Large intestine (tissue), 3 donors: Measurements from ENCODE around the gene ODAD4. TPM values are rescaled to one million over a fixed set of nuclear protein-coding genes. Genes with fewer than 3 reads are reported as not detected.
A peak's percentile ranks its signal among the peaks of the same experiment; 100 is the strongest.

ENCODE experiments used
- DNase-seq, 2 donors: peaks; one replicate each; pipeline versions ENCODE4 v3.0.0 to v3.0.0-alpha.2; 2013
- H3K27ac ChIP-seq: one replicate; pipeline ENCODE4 v1.5.1; 2013; ENCODE audit warnings: low read length
- H3K27me3 ChIP-seq: 2 replicates; pipeline ENCODE4 v1.6.1; 2013; ENCODE audit warnings: low read length; ENCODE audit not compliant: control insufficient read depth, insufficient read depth
- H3K36me3 ChIP-seq: 2 replicates; pipeline ENCODE4 v1.6.1; 2013; ENCODE audit warnings: low read length; ENCODE audit not compliant: control insufficient read depth, insufficient read depth
- H3K4me1 ChIP-seq: one replicate; pipeline ENCODE4 v1.6.1; 2013; ENCODE audit warnings: low read length; ENCODE audit not compliant: control insufficient read depth, insufficient read depth
- H3K4me3 ChIP-seq: one replicate; pipeline ENCODE4 v1.5.1; 2013; ENCODE audit warnings: low read length
- H3K9me3 ChIP-seq: one replicate; pipeline ENCODE4 v1.6.1; 2013; ENCODE audit warnings: mild to moderate bottlenecking, low read depth, low read length, moderate library complexity; ENCODE audit not compliant: control insufficient read depth
- WGBS: methylation state at CpG from one replicate; pipeline ENCODE4 v1.1.5; 2013; ENCODE audit warnings: low lambda C conversion rate; ENCODE audit not compliant: insufficient coverage; 5-methylcytosine and 5-hydroxymethylcytosine counted together
- polyA plus RNA-seq: library from polyadenylated mRNA; unstranded; fragments of 120-200 nt; gene quantifications from one replicate; pipeline ENCODE4 v1.2.1, GENCODE V29; 2013

ODAD4 gene
- polyA plus RNA-seq, 1 donor = 0.87 TPM

DNA sequence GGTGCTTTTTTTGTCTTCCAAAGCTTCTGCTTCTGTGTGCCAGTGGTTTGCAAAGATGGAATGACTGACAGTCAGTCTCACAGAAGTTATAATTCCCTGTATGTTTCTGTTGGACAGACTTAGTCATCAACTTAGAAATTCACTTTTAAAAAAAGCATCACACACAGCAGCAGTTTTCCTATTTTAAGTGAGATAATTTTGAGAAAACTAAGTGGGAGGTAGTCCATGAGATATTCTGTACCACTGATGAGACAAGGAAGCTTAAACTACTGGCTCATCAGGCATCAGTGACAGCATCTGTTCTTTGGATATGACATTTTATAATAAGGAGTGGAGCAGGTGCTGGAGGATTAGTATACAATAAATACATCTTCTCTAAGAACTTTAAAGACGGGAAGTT is 56.2 kb downstream of the ODAD4 start:
- H3K27me3 ChIP-seq = no peaks in the 10 kb centered on the region
- peaks cover 94% of the 10 kb centered on the region for H3K36me3 ChIP-seq
- no peak overlapping the region for H3K27ac ChIP-seq
- no peak for DNase-seq
- no peaks in the 10 kb centered on the region for H3K9me3 ChIP-seq
- no peak overlapping the region for H3K4me3 ChIP-seq
- WGBS = no CpG with 5 or more reads among the region's 1 CpG
- peaks cover 7% of the 10 kb centered on the region for H3K4me1 ChIP-seq

- WGBS = no CpG with 5 or more reads among the region's 3 CpGs
- no peak for DNase-seq
- no peak overlapping the region for H3K4me3 ChIP-seq
- H3K27me3 ChIP-seq = no peaks in the 10 kb centered on the region
- H3K36me3 ChIP-seq = peaks cover 92% of the 10 kb centered on the region
- no peak overlapping the region for H3K27ac ChIP-seq
- peaks cover 7% of the 10 kb centered on the region for H3K4me1 ChIP-seq
- no peaks in the 10 kb centered on the region for H3K9me3 ChIP-seq
Measured at GRCh38 chr17:41987642-41988041, 57.2 kb downstream of the ODAD4 start.

DNA sequence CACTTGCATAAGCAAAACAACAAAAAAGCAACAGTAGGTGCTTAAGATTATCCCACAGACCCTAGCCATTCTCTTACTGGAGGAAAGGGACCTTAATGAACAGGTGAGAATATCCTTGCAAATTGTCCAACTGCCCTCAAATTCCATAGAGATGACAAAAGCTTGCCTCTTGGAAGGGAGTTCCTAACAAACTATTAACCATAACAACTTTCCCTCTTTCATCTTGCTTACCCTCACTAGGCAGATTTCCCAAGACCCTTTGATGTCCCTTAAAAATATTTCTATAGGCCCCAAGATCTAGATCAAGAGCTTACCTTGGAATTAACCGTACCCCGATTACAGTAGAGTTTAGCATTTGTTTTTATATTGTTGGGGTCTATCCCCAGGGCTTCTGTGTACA is 58.0 kb downstream of the ODAD4 start:
- Histone ChIP-seq H3K9me3 (no peaks in the 10 kb centered on the region), H3K36me3 (peaks cover 89% of the 10 kb centered on the region), H3K27ac (no peak overlapping the region), H3K4me3 (no peak overlapping the region), H3K27me3 (no peaks in the 10 kb centered on the region), H3K4me1 (peaks cover 7% of the 10 kb centered on the region)
- no peak for DNase-seq
- WGBS = no CpG with 5 or more reads among the region's 2 CpGs

- H3K4me1 ChIP-seq = peaks cover 7% of the 10 kb centered on the region
- H3K4me3 ChIP-seq = no peak overlapping the region
- H3K36me3 ChIP-seq = peaks cover 86% of the 10 kb centered on the region
- peak; percentile 26 to 50 for DNase-seq
- H3K27me3 ChIP-seq = no peaks in the 10 kb centered on the region
- WGBS = no CpG with 5 or more reads among the region's 5 CpGs
- no peak overlapping the region for H3K27ac ChIP-seq
- no peaks in the 10 kb centered on the region for H3K9me3 ChIP-seq
Measured at GRCh38 chr17:41989702-41990419, 59.4 kb downstream of the ODAD4 start.

- peaks cover 86% of the 10 kb centered on the region for H3K36me3 ChIP-seq
- no peaks in the 10 kb centered on the region for H3K9me3 ChIP-seq
- no peaks in the 10 kb centered on the region for H3K27me3 ChIP-seq
- no CpG with 5 or more reads among the region's 3 CpGs for WGBS
- peaks cover 7% of the 10 kb centered on the region for H3K4me1 ChIP-seq
- H3K27ac ChIP-seq = no peak overlapping the region
- no peak overlapping the region for H3K4me3 ChIP-seq
- DNase-seq = no peak
Measured at GRCh38 chr17:41992576-41992975, 62.2 kb downstream of the ODAD4 start.

DNA sequence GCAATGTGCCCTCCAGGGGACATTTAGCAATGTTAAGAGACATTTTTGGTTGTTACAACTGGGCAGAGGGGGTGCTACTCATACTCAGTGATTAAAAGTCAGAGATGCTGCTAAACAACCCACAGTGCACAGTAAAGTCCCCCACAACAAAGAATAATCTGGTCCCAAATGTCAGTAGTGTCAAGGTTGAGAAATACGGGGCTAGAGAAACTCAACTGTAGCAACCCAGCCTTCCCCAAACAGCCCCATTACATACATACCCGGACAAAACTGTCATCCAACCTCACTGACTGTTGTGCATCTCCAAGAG is 66.4 kb downstream of the ODAD4 start:
- Histone ChIP-seq H3K27me3 (no peaks in the 10 kb centered on the region), H3K9me3 (no peaks in the 10 kb centered on the region), H3K36me3 (peaks cover 66% of the 10 kb centered on the region), H3K4me1 (peaks cover 6% of the 10 kb centered on the region), H3K27ac (no peak overlapping the region), H3K4me3 (no peak overlapping the region)
- WGBS = no CpG with 5 or more reads among the region's 2 CpGs
- DNase-seq = no peak

DNA sequence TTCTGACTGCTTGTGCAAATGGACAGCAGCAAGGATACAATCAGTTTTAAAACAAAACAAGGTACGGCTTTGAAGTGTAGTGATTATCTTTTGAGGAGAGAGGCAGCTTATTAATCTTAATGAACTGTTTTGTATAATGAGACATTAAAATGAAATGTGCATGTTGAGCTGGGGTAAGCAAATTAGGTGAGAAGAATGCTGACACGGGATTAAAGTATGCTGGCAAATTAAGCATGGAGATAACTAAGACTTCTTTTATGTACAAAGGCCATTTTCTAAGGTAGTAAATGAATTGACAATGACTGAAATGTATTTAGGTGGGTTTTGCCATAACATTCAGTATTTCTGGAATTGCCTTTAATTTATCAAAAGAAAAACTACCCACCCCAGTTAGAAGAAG is 68.1 kb downstream of the ODAD4 start:
- no peak overlapping the region for H3K4me3 ChIP-seq
- DNase-seq = no peak
- 43% methylated on average over 2 of the region's 2 CpGs for WGBS
- H3K27ac ChIP-seq = no peak overlapping the region
- no peaks in the 10 kb centered on the region for H3K9me3 ChIP-seq
- H3K27me3 ChIP-seq = no peaks in the 10 kb centered on the region
- H3K36me3 ChIP-seq = peaks cover 66% of the 10 kb centered on the region
- H3K4me1 ChIP-seq = peaks cover 17% of the 10 kb centered on the region

- H3K27me3 ChIP-seq = no peaks in the 10 kb centered on the region
- peaks cover 20% of the 10 kb centered on the region for H3K4me1 ChIP-seq
- WGBS = no CpG with 5 or more reads among the region's 3 CpGs
- peaks cover 52% of the 10 kb centered on the region for H3K36me3 ChIP-seq
- DNase-seq = peak; percentile 44 to 75
- no peaks in the 10 kb centered on the region for H3K9me3 ChIP-seq
- no peak overlapping the region for H3K4me3 ChIP-seq
- H3K27ac ChIP-seq = peak overlapping the region; percentile 60
Measured at GRCh38 chr17:42000413-42001133, 70.2 kb downstream of the ODAD4 start.

- WGBS = no CpG with 5 or more reads among the region's 2 CpGs
- H3K4me3 ChIP-seq = no peak overlapping the region
- DNase-seq = no peak
- no peak overlapping the region for H3K27ac ChIP-seq
- no peaks in the 10 kb centered on the region for H3K27me3 ChIP-seq
- H3K9me3 ChIP-seq = no peaks in the 10 kb centered on the region
- H3K4me1 ChIP-seq = peaks cover 20% of the 10 kb centered on the region
- H3K36me3 ChIP-seq = peaks cover 41% of the 10 kb centered on the region
Measured at GRCh38 chr17:42001729-42002128, 71.3 kb downstream of the ODAD4 start.

DNA sequence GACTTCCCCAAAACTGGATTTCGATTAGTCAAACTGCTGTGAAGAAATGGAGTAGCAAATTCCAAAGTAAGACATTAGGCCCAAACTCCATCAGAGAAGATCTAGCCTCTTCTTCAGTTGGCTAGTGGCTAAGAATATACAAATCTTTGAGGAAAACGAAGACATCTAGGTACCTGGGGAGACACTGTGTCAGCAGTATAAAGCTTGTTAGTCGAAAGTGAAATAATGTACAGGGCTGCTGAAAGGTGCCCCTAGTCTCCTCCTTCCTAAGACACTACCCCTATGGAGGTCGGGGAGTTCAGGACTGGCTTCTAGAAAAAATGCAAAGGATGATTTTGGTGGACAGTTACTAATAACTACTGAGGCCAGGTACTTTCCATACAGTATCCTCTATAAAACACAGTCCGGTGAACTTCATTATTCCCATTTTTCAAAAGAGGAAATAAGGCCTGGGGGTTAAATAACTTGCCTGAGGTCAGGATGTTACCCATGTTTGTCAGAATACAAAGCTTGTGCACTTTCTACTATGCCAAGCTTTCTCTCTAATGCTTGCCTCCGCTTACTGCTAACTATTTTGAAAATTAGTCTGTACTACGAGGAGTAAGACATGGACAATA is 71.9 kb downstream of the ODAD4 start:
- no peak for DNase-seq
- WGBS = 100% methylated on average over 2 of the region's 7 CpGs
- no peaks in the 10 kb centered on the region for H3K27me3 ChIP-seq
- peaks cover 20% of the 10 kb centered on the region for H3K4me1 ChIP-seq
- peaks cover 35% of the 10 kb centered on the region for H3K36me3 ChIP-seq
- H3K27ac ChIP-seq = no peak overlapping the region
- H3K9me3 ChIP-seq = no peaks in the 10 kb centered on the region
- H3K4me3 ChIP-seq = no peak overlapping the region
